NK-92 treated with Interleukin-12 subunit alpha and Interleukin-12 subunit beta, amount 100 ng/mL, for 24 hours (cell line): ENCODE results near the gene IGLL1.
"Not testable (repeated sequence)": the region's sequence is repeated elsewhere in the genome, so short reads cannot be mapped to it uniquely, and the experiment has no call there.

Source experiments
- DNase-seq: peaks from one replicate; lab custom pipeline; 2025; lab: John Stamatoyannopoulos, UW

Gene IGLL1

DNA sequence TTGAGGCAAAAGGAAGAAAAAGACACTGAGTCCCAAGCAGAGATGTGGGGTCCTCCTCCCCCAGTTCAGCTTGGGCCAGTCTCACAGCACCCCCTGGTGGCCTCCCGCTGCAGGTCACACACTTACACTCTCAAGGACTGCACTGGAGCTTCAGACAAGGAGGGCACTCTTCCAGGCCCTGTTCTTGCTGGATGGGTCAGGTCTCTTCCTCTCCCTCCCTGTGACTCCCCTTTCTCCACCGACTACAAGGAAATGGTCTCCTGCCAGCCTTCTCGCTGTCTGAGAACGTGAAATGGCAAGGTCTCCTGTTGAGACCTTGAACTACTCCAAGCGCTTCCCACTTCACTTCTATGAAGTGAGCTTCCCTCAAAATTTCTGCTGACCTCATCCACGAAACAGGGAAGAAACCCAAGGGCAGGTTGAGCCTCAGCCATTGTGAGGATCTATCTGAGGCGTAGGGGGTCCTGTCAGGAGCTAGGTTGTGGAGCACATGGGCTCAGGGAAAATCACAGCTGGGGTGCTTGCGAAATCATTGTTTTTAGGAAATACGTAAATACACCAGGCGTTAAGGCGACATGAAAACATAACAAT lies 11.2 kb upstream of the IGLL1 start:
- DNase-seq, result peak; percentile 17

DNA sequence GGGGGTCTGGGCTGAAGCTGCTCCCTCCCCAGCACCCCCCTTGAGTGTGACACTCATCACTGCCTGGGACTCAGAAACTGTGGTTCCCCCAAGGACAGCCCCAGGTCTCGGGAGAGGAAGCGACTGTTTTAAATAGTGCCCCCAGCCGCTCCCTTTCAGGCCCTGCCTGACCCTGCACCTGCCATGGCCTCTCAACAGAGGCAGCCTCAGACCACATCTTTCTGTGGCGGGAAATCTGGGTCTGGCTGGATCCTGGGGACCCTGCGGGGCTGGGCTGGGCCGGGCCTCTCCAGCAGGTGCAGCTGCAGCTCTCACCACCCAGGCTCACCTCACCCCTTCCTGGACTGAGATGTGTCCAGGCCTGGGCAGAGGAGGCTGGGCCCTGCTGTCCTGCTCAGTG lies 3.7 kb upstream of the IGLL1 start:
- no peak for DNase-seq

DNA sequence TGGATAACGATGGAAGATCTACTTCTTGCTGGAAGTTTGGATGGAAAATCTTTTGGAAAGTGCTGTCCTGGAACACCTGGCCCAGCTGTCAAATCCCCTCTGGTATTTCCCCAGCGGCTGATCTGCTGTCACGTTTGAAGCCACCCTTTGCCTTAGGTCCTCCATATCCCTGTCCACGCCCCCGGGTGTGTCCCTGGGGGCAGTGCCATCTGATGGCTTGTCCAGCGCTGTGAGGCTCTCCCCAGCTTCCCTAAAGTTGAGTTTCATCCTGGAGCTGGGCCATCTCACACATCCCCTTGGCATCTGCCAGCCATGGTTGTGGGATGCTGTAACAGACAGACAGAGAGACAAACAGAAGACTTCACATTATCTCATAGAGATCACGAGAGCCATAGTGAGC lies 3.1 kb upstream of the IGLL1 start:
- DNase-seq, result no peak

DNA sequence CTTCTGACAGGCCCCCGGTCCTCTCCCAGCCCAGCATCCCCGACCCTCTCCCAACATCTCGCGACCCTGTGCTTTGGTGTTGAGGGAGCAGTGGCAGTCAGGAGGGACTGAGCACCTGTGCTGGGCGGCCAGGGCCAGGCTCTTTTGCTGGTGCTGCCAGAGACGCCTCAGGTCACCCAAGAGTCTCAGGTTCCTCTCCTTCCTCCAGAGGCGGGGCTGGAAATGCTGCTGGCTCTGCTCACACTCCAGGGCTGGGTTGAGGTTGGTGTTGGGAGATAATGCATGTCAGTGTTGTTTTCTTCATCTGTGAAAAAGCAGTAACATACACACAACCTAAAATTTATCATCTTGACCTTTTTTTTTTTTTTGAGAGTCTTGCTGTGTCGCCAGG lies 1.2 kb upstream of the IGLL1 start:
- no peak for DNase-seq

- DNase-seq, result no peak
Observed at GRCh38 chr22:23580576-23581259, 628 bp upstream of the IGLL1 start.

DNA sequence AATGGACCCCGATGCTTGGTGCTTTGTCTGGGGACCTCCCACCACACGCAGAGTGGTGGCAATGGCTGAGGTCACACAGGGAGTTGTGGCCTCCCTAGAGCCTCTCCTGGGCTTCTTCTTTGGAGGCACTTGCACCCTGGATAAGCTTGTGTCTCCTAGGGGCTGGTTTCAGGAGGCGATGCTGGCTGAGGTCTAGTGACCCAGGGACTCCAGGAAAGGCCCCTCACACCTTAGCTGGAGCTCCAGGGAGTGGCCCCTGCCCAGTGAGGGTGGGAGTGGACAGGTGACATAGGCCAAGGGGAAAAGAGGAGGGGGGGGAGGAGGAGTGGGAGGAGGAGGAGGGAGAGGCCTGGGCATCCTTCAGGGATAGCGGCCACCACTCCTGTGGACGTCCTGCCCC lies 810 bp downstream of the IGLL1 start:
- DNase-seq, result no peak

DNA sequence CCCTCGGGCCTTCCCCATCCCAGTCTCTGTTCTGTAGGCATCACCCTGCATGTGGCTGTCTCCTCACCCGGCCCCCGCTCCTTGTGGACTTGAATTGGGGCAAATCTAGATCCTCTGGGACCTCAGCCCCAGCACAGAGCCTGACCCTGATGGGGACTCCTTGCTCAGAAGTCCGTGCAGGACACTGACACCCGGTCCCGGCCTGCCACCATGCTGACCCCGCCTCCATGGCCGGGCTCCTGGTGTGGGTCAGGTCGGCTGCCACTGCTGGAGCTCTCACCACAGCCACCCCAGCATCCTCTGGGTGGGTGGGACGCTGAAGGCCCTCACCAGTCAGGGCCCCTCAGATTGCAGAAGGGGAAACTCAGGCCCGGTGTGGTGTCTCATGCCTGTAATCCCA lies 1.8 kb downstream of the IGLL1 start:
- DNase-seq, result no peak

- DNase-seq, result no peak
Observed at GRCh38 chr22:23576681-23577080, 3.4 kb downstream of the IGLL1 start.

DNA sequence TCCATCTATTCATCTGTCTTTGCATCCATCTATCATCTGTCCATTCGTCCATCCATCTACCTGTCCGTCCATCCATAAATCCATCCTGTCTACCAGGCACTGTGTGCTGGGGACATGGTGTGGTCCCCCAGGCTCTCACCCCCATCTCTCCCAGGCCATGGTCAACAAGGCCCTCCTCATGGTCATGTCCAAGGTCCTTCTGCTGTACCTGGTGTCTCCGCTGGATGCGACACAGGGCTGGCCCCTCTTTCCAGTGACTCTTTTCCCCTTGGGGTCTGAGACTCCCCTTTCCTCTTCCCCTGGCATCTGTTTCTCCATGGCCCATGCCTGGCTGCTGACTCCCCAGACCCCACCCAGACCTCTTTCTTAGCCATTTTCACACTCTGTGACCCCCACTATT lies 4.5 kb downstream of the IGLL1 start:
- DNase-seq, result no peak

DNA sequence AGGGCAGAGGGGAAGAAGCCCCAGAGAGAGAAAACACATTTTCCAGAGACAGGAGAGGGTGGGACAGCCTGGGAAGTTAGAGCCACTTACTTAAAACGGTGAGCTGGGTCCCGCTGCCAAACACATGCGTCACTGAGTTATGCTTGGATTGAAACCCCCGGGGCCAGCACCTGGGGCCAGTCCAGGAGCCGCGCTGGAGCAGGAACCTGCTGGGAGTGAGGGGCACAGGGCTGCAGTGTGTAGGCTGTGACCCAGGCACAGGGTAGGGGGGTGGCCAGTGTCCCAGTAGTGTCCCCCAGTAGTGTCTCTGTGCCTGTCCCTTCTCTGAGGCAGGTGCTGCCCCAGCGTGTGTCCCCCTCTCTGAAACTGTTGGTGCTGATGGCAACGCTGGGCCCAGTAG lies 5.2 kb downstream of the IGLL1 start:
- no peak for DNase-seq

DNA sequence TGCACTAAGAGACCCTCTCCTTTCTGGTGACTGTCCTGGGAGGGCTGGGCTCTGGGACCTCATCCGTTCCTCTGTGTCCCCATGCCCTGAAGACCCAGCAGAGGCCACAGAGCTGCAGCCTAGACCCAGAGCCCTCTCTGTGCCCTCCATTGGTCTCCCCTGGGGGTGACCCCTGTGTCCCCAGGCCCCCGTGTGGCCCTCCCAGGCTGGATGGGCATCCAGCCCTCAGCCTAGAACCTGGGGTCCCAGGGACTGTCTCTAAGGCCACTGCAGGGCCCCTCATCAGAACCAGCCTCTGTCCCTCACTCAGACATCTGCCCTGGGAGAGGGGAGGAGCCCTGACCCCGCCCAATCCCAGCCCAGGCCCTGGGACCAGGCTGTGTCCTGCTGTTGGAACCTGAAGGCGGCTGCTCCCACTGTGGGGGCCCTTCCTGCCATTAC lies 5.7 kb downstream of the IGLL1 start:
- DNase-seq, result no peak

DNA sequence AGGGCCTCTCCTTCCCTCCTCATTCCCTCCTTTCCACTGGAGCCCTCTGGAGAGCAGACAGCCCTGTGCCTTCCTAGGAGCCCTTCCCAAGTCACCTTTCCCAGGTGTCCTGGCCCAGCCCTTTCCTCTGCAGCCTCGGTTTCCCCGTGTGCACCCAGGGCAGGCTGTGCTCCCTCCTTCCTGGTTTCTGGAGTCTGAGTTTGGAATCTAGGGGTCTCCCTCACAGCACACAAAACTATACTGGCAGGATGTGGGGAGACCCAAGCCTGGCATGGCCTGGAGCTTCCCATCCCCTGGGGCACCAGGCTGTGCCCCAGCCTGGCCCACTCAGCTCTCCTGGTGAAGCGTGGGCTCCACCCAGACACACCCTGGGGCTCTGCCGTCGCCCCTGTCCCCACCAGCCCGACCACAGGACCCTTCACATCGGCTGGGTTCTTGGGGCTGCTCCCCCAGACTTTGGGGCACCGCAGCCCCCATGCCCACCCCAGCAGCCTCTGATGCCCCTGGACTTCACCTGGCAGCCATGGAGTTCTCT lies 6.3 kb downstream of the IGLL1 start:
- not testable (repeated sequence) for DNase-seq

DNA sequence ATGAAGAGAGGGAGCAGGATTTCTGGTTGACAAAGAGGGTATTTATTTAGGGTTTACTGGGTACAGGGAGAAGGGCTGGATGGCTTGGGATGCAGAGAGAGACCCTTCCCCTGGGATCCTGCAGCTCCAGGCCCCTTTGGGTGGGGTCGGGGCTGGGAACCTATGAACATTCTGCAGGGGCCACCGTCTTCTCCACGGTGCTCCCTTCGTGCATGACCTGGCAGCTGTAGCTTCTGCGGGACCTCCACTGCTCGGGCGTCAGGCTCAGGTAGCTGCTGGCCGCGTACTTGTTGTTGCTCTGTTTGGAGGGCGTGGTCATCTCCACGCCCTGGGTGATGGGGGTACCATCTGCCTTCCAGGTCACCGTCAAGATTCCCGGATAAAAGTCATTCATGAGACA lies 7.0 kb downstream of the IGLL1 start:
- DNase-seq, result not testable (repeated sequence)

DNA sequence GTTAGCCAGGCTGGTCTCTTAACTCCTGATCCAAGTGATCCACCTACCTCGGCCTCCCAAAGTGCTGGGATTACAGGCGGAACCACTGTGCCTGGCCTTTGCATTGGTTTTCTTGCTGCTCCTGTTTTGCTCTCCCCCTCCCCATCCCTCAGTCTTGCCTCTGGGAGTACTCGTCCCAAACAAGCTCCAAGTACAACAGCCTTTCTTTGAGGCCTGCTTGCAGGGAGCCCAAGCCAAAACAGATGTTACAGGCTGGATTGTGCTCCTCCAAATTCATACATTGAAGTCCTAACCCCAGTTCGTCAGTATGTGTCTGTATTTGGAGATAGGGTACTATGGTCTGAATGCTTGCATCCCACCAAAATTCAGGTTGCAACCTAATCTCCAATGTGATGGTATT lies 8.6 kb downstream of the IGLL1 start:
- DNase-seq, result no peak

DNA sequence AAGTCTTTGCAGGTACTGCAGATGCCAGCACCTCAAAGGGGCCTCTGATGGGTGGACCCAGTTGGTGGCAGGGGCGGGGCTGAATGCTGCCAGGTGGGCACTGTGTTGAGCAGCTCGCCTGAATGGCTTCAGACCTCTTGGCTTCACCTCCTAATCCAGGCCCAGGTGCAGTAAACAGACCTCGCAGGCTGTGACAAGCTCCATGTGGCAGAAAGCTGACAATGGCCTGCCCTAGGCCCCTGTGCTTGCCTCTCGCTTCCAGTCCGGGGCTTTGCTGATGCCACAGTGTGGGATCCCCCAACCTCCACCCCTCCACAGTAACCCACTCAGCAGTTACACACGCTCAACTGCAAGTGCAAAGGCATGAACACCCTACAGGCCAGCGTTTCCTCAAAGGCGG lies 9.4 kb downstream of the IGLL1 start:
- no peak for DNase-seq

GRCh38 chr22:23569716-23570115 lies 10.4 kb downstream of the IGLL1 start:
- DNase-seq, result no peak

DNA sequence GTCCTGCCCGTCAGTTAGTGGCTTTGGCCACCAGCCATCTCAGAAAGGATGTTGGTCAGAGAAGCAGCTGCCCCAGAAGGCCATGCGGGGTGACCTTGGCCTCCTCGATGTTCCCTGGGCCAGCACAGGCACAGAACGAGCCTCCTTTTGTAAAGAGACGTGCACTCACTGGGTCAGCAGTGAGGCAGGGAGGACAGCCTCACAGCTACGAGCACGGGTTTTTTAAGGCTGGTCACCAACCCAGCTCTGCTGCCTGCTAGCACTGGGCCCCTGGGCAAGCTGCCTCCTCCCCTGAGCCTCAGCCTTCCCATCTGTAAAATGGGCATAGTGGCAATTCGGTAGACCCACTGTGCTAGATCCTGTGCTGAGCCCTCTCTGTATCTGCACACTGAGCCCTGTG lies 10.8 kb downstream of the IGLL1 start:
- DNase-seq, result no peak

GRCh38 chr22:23566705-23567475 lies 13.2 kb downstream of the IGLL1 start:
- no peak for DNase-seq

DNA sequence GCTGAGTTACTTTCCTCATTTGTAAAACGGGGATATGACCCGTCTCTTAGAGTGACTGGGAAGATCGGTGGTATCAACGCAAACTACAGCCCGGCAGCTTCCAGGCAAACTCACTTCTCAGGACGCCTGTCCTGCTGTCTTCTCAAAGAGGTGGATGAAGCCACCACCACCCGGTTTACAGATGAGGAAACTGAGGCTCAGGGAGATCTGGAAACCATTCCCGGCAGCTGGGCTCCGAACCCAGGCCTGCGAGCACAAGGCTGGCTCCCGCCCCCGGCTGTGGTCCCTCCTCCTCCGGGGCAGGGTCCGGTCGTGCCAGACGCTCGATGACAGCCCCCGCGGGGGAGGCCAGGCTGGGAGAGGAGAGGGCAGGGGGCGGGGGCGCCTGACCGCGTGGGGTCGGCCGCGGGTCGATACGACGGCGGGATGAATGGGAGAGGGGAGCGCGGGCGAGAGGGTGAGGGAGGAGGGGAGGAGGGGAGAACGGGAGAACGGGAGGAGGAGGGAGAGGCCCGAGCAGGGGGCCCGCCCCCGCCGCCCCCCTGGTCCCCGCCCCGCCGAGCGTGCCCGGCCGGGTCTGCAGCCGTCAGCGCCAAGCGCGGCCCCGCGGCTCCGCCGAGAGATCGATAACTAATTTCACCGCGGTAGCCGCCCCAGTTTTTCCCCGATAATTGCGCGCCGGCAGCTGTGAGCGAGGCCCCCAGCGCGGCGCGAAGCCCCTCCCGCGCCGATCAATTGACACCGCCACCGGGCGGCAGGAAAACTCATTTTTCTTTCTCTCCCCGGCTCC lies 14.0 kb downstream of the IGLL1 start:
- no peak for DNase-seq

GRCh38 chr22:23565305-23565914 lies 14.7 kb downstream of the IGLL1 start:
- no peak for DNase-seq

GRCh38 chr22:23564276-23564675 lies 15.8 kb downstream of the IGLL1 start:
- DNase-seq, result no peak

DNA sequence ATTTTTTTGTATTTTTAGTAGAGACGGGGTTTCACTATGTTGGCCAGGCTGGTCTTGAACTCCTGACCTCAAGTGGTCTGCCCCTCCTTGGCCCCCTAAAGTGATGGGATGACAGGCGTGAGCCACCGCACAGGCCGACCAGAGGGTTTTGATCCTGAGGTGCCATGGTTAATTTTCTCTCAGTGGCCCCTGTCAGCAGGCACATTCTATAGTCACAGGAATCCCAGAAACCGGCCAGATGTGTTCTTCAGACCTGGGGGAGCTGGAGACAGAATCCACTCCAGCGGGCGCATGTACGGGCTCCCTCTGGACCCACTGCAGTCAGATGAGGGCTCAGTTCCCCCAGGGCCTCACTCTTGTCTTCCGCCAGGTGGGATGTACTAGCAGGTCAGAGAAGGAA lies 17.0 kb downstream of the IGLL1 start:
- DNase-seq, result no peak
